Stromal cell of bone marrow (primary cell): Measurements from ENCODE around the gene GNS.
A peak's percentile ranks its signal among the peaks of the same experiment; 100 is the strongest.
"Not testable (repeated sequence)": the region's sequence is repeated elsewhere in the genome, so short reads cannot be mapped to it uniquely, and the experiment has no call there.

ENCODE experiments used
- DNase-seq: peaks from one replicate; pipeline ENCODE4 v3.0.0-alpha.2; 2012; ENCODE audit warnings: low read depth

The GNS gene

DNA sequence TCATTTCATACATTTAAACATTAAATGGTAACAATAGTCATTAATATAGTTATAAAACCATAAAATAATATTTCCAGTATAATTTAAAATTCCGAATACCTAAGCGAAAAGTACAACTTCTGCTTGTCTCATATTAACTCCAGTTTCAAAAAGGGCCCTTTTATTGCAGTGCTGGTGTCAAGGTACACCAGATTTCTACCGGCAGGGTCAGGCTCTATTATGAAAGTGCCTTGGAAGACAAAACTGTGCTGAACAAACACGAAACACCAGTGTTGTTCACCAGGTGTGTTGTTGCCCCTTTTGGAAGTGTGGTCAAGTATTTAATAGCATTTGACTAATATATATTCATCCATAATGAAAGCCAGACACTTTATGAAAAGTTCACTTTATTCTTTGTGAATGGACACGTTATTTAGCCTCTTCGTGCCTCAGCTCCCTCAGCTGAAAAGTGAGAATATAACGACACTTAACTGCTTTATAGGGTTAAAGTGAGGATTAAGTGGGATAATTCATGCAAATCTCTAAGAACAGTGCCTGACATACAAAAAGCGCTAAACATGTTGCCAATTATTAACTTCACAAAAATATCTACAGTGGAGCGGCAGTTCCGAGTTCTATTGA lies 20.3 kb upstream of the GNS start:
- DNase-seq: no peak

- not testable (repeated sequence) for DNase-seq
These were observed 16.0 kb upstream of the GNS start for GRCh38 chr12:64775147-64775736.

DNA sequence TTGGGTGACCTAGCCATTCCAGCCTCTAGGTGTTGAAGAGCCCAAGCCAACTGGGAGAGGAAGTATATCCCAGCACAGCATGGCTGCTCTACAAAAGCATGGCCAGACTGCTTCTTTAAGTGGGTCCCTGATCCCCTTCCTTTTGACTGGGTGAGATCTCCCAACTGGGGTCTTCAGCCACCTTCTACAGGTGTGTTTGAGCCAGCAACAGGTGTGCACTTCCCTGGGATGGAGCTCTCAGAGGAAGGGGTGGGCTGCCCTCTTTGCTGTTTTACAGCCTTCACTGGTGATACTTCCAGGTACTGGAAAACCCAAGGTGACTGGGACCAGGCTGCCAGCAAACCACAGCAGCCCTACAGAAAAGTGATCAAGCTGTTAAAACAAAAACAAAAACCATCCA lies 14.2 kb upstream of the GNS start:
- DNase-seq: no peak

DNA sequence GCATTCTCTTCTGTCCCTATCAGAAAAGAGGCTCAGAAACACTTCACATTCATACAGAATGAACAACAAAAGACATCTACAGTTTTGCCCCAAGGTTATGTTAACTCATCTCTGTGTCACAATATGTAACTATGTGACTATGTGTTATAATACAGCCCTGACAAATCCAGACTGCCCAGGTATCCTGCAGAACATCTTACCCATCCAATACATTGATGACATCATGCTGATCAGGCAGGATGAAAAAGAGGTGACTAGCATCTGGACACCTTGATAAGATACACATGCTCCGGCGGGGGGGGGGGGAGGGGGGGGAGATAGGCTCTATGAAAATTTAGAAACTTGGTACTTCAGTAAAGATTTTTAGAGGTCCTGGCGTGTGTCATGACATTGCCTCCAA lies 8.3 kb upstream of the GNS start:
- no peak for DNase-seq

DNA sequence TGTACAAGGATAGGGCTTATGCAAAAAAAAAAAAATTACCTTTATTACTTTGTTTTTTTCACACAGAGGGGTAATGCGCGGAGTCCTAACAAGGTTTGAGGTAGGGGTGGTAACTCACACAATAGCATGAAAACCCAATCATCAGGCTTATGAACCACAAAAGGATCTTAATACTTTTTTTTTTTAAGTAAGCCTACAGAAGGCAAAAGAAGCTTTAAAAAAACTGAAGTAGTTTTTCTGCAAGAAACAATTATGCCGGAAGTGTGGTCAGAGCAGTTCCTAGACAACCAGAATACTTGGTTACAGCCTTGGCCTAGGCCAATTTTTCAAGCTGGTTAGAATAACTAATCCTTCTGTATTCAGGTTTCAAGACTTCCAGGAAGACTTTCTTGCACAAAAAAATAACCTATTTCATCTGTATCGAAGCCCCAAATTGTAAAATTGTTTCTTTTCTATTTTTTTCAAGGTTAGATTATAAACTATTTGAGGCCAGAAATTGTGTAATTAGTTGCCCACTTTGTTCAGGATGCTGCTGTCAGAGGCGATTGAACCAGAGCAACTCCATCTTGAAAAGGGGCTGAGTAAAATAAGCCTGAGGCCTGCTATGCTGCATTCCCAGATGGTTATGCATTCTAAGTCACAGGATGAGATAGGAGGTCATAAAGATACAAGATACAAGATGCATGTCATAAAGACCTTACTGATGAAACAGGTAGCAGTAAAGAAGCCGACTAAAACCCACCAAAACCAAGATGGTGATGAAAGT lies 1.8 kb upstream of the GNS start:
- no peak for DNase-seq

DNA sequence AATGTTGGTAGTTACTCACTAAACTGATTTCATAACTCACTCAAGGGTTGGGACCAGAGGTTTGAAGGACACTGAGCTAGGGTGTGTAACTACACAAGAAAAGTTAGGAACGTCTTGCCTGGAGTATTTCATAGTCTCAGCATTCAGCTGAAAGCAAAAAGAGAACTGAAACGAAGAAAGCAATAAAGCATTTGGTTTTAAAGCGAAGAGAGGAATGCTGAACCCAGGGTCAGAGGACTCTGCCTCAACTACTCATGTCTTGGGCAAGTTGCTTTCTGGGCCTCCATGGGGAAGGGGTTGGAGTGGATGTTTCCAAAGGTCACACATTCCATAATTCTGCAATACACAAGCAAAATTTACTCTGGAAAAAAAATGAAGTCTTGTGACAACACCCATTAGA lies 1.4 kb downstream of the GNS start:
- DNase-seq: no peak

GRCh38 chr12:64756376-64756775 lies 2.8 kb downstream of the GNS start:
- DNase-seq: no peak

DNA sequence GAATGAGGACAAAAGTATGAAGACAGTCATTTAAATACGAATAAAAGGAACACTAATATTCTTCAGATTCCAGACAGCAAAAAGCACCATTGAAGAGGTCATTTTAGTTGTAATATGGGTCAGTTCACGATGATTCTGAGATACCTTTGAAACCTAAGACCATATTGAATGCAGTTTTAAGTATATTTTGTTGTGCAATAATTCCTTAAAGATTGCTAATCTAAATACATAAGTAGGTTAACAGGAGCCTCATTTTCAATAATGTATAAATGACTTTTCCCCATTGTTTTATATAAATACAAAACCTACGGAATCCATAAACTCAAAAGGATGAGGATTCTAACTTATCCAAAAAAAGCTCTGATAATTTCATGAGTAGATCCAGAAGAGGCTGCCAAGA lies 5.8 kb downstream of the GNS start:
- DNase-seq: no peak

DNA sequence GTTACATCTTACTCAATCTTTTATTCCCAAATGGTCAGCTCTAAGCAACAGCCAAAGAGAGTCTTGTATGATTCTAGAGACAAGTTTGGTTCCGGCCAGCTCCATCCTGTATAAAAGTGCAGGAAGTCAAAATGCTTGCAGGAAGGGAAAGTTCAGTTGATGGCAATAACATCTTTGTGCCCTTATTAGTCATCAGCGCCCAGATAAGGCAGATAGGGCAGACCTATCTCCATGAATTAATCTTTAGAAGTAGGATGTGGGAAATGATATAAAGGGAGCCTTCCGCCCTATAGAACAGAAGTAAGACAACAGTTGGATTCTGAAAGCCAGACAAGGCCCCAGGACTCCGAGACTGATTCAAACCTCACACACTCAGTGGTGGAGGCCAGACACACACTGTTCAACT lies 6.4 kb downstream of the GNS start:
- no peak for DNase-seq

DNA sequence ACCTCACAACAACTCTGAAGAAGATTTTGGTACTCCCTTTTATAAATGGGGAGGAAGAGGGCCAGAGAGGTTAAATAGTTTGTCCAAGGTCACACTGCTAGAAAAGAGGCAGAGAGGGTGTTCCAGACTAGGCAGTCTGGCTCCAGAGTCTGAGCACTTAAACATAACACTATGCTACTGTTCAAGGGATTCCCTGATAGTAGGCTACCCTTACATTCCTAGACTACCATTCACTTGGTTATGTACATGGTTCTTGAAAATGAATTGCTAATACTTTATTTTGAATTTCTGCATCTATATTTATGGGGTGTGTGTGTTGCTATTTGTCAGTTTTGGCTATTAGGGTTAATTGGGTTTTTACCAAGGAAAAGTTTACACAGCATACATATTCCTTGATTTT lies 7.2 kb downstream of the GNS start:
- no peak for DNase-seq

DNA sequence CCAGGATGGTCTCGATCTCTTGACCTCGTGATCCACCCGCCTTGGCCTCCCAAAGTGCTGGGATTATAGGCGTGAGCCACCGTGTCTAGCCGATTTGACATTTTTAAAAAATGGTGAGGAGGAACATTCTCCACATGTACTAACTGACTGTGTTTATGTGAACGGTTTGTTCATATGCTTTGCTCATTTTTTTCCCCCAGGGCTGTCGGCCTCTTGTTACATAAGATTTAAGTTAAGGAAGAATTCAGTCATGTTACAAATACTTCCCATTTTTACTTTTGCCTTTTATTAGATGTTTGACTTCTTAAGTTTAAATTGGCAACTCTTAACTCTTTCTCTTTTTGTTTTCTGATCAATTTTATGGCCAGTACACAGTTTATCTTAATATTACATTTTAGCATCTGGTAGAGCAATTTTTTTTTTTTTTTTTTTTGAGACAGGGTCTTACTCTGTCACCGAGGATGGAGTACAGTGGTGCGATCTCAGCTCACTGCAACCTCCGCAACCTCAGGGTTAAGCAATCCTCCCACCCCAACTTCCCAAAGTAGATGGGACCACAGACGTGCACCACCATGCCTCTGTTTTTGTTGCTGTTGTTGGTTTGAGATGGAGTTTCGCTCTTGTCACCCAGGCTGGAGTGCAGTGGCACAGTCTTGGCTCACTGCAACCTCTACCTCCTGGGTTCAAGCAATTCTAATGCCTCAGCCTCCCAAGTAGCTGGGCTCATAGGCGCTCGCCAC lies 9.6 kb downstream of the GNS start:
- no peak for DNase-seq

DNA sequence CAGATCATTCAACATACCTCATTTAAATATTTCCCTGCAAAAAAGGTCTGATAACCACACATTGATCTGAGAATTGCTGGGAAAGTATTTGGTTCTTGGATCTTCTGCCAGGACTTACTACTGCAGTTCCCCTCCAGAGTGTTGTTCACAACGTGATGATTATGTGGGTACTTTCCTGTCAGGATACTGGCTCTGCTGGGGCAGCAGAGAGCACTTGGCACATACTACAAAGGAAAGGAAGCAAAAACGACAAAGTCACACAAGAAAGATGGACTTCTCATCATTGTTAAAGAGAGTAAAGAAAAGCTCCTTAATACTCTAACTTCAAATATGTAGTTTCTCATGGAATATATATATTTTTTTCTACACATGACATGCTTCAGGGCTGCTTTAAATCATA lies 11.5 kb downstream of the GNS start:
- DNase-seq: no peak

GRCh38 chr12:64746663-64747062 lies 12.5 kb downstream of the GNS start:
- peak; percentile 34 for DNase-seq

DNA sequence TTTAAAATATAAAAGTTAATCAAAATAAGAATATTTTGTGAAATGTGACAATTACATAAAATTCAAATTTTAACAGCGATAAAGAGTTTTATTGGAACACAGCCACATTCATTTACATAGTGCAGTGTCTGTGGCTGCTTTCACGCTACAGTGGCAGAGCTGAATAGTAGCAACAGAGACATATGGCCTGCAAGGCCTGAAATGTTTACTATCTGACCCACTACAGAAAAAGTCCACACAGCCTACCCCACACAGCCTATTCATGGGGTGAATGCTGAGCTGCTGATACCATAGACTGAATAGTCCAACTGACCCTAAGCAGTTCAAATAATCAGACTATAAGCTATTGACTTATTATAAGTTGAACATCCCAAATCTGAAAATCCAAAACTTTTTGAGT lies 13.2 kb downstream of the GNS start:
- DNase-seq: no peak

DNA sequence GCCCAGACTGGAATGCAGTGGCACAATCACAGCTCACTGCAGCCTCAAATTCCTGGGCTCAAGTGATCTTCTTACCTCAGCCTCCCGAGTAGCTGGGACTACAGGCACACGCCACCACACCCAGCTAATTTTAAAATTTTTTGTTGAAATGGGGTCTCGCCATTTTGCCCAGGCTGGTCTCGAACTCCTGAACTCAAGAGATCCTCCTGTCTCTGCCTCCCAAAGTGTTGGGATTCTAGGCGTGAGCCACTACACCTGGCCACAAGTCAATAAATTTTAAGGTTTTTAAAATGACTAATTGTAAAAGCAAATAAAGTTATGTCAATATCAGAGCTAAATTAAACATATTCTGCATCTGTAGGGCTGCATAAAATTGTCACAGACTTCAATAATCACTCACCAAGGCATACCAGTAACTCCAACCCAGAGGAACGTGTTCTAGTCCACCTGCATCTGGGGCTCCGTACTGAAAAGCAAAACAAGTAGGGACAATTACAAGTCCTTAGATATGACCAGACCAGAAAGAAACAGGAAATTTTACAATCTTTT lies 13.9 kb downstream of the GNS start:
- DNase-seq: no peak

DNA sequence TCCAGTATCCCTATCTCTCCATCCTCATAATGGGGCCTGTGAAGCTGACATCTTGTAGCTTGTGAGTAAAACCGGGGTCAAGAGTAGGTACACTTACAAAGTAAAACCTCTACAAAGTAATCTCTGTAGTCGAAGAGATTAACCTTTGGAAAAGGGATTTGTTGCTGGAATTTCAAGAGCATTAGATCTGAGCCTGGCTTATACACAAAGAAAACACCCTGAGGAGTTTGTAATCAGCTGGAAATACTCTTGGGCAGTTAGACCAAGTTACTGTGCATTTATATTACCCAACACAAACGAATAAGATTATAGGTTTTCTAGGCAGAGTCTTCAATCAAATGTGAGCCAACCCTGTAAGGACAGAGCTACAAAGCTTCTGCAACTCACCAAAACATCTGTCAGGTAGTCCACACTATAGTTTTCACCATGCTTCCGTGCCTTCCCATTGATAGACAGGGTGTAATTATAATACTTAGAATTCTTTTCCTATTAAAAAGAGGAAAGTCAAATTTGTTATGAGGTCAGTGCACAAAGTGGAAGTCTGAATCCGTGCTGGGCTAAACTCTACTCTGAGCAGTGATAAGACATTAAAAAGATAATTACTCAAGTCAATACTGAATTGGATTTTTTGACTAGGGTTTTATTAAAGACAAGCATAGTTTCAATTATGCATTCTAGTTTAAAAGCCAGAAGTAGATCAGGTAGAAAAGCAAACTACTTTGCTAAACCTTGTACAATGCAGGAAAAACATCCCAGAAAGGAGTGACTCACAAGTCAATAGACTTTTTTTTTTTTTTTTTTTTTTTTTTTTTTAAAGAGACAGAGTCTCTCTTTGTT lies 14.6 kb downstream of the GNS start:
- no peak for DNase-seq

DNA sequence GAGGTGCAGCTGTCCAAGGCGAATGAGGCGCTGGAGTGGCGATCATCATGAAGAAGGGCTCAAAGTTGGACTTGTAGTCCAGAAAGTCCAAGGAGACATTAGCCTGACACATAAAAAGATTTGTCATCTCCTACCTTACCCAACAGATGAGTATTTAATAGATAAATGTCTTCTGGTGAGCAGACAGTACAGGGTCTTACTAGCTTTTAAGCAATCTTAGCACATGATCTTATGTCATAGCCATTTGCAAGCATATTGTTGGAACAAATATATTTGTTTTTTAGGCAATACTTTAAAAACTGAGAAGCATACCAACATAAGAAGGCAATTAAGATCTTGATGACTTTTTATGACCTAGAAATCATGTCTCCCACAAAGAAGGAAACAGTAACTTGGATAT lies 16.0 kb downstream of the GNS start:
- DNase-seq: no peak

DNA sequence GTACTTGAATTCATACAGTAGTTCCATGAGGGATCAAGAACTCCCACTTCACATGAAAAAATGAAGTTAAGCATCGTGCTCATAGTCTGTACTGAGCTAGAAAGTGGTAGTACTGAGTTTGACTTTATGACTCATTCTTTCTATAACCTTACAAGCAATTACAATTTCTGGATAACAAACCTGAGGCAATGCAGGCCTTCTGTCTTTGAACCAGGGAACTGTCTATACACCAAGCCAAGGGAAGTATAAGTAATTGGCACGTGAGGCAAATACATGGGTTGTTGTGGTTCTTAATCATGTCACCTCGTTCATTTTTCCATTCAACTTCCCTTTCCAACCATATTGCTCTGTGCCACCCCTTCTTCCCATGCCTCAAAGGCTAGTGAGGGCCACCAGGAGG lies 16.8 kb downstream of the GNS start:
- DNase-seq: no peak

GRCh38 chr12:64740646-64741045 lies 18.6 kb downstream of the GNS start:
- DNase-seq: no peak

DNA sequence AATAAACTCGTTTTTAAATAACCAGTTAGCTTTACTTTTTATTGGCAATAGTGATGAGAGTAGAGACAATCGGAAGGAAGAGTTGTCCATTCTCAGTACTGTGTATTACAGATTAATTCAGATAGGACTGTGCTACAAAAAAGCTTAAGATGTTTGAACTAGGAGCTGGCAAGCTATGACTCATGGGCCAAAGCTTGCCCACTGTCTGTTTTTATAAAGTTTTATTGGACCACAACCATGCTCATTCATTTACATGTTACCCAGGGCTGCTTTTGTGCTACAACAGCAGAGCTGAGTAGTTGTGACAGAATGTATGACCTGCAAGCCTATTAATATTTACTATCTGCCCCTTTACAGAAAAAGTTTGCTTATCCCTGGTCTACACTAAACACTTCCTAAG lies 19.4 kb downstream of the GNS start:
- no peak for DNase-seq

- DNase-seq: no peak
These were observed 21.7 kb downstream of the GNS start for GRCh38 chr12:64737539-64737938.

- no peak for DNase-seq
These were observed 22.4 kb downstream of the GNS start for GRCh38 chr12:64736771-64737170.
